ENCODE data around the gene IGFBP2. TPM values are rescaled to one million over a fixed set of nuclear protein-coding genes. Genes with fewer than 3 reads are reported as not detected.

The IGFBP2 gene
- total and polyA plus RNA-seq, 2 of the 8 experiments (the other 6 are each of a cell fraction or from before 2014, with no cell fraction given): 326 to 782 TPM

- Histone ChIP-seq H3K18ac (ENCODE audit: extremely low read depth, low read length) (no peak overlapping the region), H2BK15ac (ENCODE audit: low read length) (no peak overlapping the region), H2AK5ac (ENCODE audit: low read depth, low read length) (no peak overlapping the region), H3K27ac (ENCODE audit: low read depth, low read length) (no peak overlapping the region), H3K4ac (replicated peaks; ENCODE audit: insufficient read length, low read depth, low read length) (no peak overlapping the region), H2BK12ac (ENCODE audit: low read depth, low read length) (no peak overlapping the region), H4K20me1 (replicated peaks in 1 of 2; ENCODE audit: control insufficient read depth in 1 of 2, insufficient read depth in 2 of 2, low read length in 2 of 2) (no peaks in the 10 kb centered on the region), H4K91ac (replicated peaks; ENCODE audit: insufficient read length, low read length) (no peak overlapping the region), H3K79me1 (ENCODE audit: low read depth, low read length) (no peaks in the 10 kb centered on the region), H3K9me3 (ENCODE audit: insufficient read depth in 2 of 2, low read depth in 1 of 2, low read length in 1 of 2) (0 out of 4 replicates have a peak, but pooled peaks cover 0 to 6% of the 10 kb centered on the region in 2 experiments), H3K14ac (ENCODE audit: insufficient read length) (no peak overlapping the region), H3K36me3 (ENCODE audit: control insufficient read depth in 2 of 4, insufficient read depth in 4 of 4, low read length in 3 of 4) (no peaks in the 10 kb centered on the region), H4K5ac (ENCODE audit: insufficient read length, low read depth, low read length) (no peak overlapping the region), H3K4me2 (ENCODE audit: insufficient read depth in 1 of 2, low read depth in 2 of 2, low read length in 2 of 2) (no peak overlapping the region), H3K23ac (ENCODE audit: insufficient read length) (no peak overlapping the region), H2BK120ac (replicated peaks; ENCODE audit: low read depth, low read length) (no peak overlapping the region), H3K4me3 (ENCODE audit: extremely low read depth in 1 of 4, insufficient read depth in 2 of 4, low read depth in 3 of 4, low read length in 4 of 4) (no peak overlapping the region), H3K56ac (replicated peaks; ENCODE audit: insufficient read length, low read depth, low read length) (no peak overlapping the region), H2BK5ac (ENCODE audit: low read depth, low read length) (no peak overlapping the region), H3K27me3 (replicated peaks in 1 of 4; ENCODE audit: control insufficient read depth in 3 of 4, extremely low read depth in 1 of 4, insufficient read depth in 3 of 4, low read length in 3 of 4) (no peaks in the 10 kb centered on the region), H2BK20ac (ENCODE audit: low read length) (no peak overlapping the region), H3K79me2 (ENCODE audit: control insufficient read depth in 1 of 2, insufficient read depth in 2 of 2, low read length in 2 of 2) (no peaks in the 10 kb centered on the region), H4K8ac (ENCODE audit: extremely low read depth, insufficient read depth, low read length) (no peak overlapping the region), H2AFZ (ENCODE audit: low read length) (no peak overlapping the region), H3K9ac (replicated peaks in 1 of 4; ENCODE audit: extremely low read depth in 1 of 4, low read depth in 3 of 4, low read length in 3 of 4) (no peak overlapping the region), H3K4me1 (replicated peaks in 1 of 4; ENCODE audit: control insufficient read depth in 3 of 4, insufficient read depth in 4 of 4, low read length in 3 of 4) (no peaks in the 10 kb centered on the region), H3K23me2 (ENCODE audit: low read depth, low read length) (no peaks in the 10 kb centered on the region)
- CTCF ChIA-PET (ENCODE audit: partially characterized antibody): interaction anchor here (0.8 to 2.9 kb wide), 2 partner anchors 14 to 394 kb away, joined by 3 to 11 read pairs; no protein-coding TSS in a partner anchor
- POLR2A ChIA-PET (ENCODE audit: partially characterized antibody): no interaction called here
- no peak for FAIRE-seq
- DNase-seq (ENCODE audit: low read depth in 1 of 2, low spot score in 2 of 2): no peak
- 84% methylated on average over 8 of the region's 8 CpGs; no CpG with 5 or more reads in 1 of the 2 experiments for WGBS, 2 experiments (ENCODE audit: extremely low coverage in 1 of 2, insufficient coverage in 1 of 2, insufficient read length in 1 of 2, insufficient replicate concordance in 2 of 2, low coverage in 1 of 2, low lambda C conversion rate in 2 of 2, missing lambda C conversion rate in 1 of 2)
- TF ChIP-seq POU5F1 (IDR thresholded peaks at IDR 0.05; ENCODE audit: low read depth, low read length): no peak
- TF ChIP-seq TCF12 (IDR thresholded peaks at IDR 0.05; ENCODE audit: low read depth, low read length): no peak
- TF ChIP-seq NANOG (IDR thresholded peaks at IDR 0.05; ENCODE audit: insufficient read depth, low read depth, low read length, poor library complexity, severe bottlenecking): no peak
- no peak for TF ChIP-seq TEAD4 (IDR thresholded peaks at IDR 0.05; ENCODE audit: low read depth, low read length)
- no peak for TF ChIP-seq NRF1 (IDR thresholded peaks at IDR 0.05; ENCODE audit: low read depth, low read length)
- no peak for TF ChIP-seq GABPA (IDR thresholded peaks at IDR 0.05; ENCODE audit: borderline replicate concordance, insufficient read depth, low read length)
- no peak for TF ChIP-seq EP300 (IDR thresholded peaks at IDR 0.05; ENCODE audit: borderline replicate concordance in 1 of 2, low read depth in 2 of 2, low read length in 2 of 2)
- TF ChIP-seq JUN (IDR thresholded peaks at IDR 0.05; ENCODE audit: low read depth, low read length): no peak
Measured at GRCh38 chr2:216711348-216711747, 78.1 kb downstream of the IGFBP2 start.

Measured in H1 (cell line).